Ascending aorta (tissue), 2 donors: Measurements from ENCODE around the gene AKAP13. TPM values are rescaled to one million over a fixed set of nuclear protein-coding genes. Genes with fewer than 3 reads are reported as not detected.
A peak's percentile ranks its signal among the peaks of the same experiment; 100 is the strongest.

Source experiments
- DNase-seq, 2 donors: peaks; one replicate each; pipeline ENCODE4 v3.0.0-alpha.2; 2019; ENCODE audit warnings: low spot score in 2 of 2
- H3K27ac ChIP-seq, 2 donors: fragments of 200-600 bp; sonication (generic); one replicate each; pipeline ENCODE4 v1.5.1; 2016 to 2017; ENCODE audit warnings: mild to moderate bottlenecking in 1 of 2
- H3K27me3 ChIP-seq: fragments of 200-600 bp; sonication (generic); one replicate; pipeline ENCODE4 v1.5.1; 2017
- H3K36me3 ChIP-seq, 2 donors: fragments of 200-600 bp; sonication (generic); one replicate each; pipeline ENCODE4 v1.5.1; 2016
- H3K4me1 ChIP-seq, 2 donors: fragments of 200-600 bp; sonication (generic); one replicate each; pipeline ENCODE4 v1.5.1; 2016 to 2017; ENCODE audit warnings: mild to moderate bottlenecking in 1 of 2
- H3K4me3 ChIP-seq, 2 donors: fragments of 200-600 bp; sonication (generic); one replicate each; pipeline ENCODE4 v1.5.1; 2016 to 2017; ENCODE audit warnings: mild to moderate bottlenecking in 1 of 2
- H3K9me3 ChIP-seq, 2 donors: fragments of 200-600 bp; sonication (generic); one replicate each; pipeline ENCODE4 v1.5.1; 2016
- CTCF ChIP-seq, 3 experiments: fragments of 200-600 bp in 2 of 3; fragments of 450-650 bp in 1 of 3; sonication (generic) in 2 of 3; IDR thresholded peaks; one replicate each; pipeline ENCODE4 v1.5.1; 2016 to 2019; ENCODE audit warnings: antibody characterized with exemption in 3 of 3, mild to moderate bottlenecking in 1 of 3, moderate library complexity in 1 of 3
- intact Hi-C: fragments of 100-400 bp; cut with DNase I; formaldehyde crosslinking; loops from one replicate; pipeline ENCODE4 v1.15.1; 2023
- total RNA-seq: library from RNA; depleted of rRNA; stranded (reverse); fragments of >200 nt; gene quantifications from one replicate; pipeline ENCODE4 v1.1.0, GENCODE V29; 2016

Gene AKAP13
- total RNA-seq, 1 donor from 2014 or later = 74.3 TPM

- no peak for DNase-seq
- intact Hi-C loops = loop anchor here (1.0 kb wide), 1 partner anchor 22 kb away; no protein-coding TSS in a partner anchor
- H3K4me3 ChIP-seq = peak overlapping the region; percentile 31 to 54
- no peaks in the 10 kb centered on the region for H3K9me3 ChIP-seq
- H3K4me1 ChIP-seq = peaks cover 0 to 44% of the 10 kb centered on the region in 2 donors
- no peak for TF ChIP-seq CTCF (IDR thresholded peaks at IDR 0.05)
- H3K27ac ChIP-seq = peak overlapping the region; percentile 88 to 90
- no peaks in the 10 kb centered on the region for H3K27me3 ChIP-seq
- peaks cover 21 to 27% of the 10 kb centered on the region in 2 donors for H3K36me3 ChIP-seq
Observed at GRCh38 chr15:85642065-85642692, 261.8 kb downstream of the AKAP13 start.

GRCh38 chr15:85642693-85643066, 262.3 kb downstream of the AKAP13 start:
- TF ChIP-seq CTCF (IDR thresholded peaks at IDR 0.05) = peak in 1 of 3 experiments; percentile 8
- Histone ChIP-seq H3K4me3 (peak overlapping the region; percentile 31 to 54), H3K4me1 (peaks cover 0 to 44% of the 10 kb centered on the region in 2 donors), H3K9me3 (no peaks in the 10 kb centered on the region), H3K36me3 (peaks cover 26 to 32% of the 10 kb centered on the region in 2 donors), H3K27me3 (no peaks in the 10 kb centered on the region), H3K27ac (peak overlapping the region; percentile 88 to 90)
- intact Hi-C loops = loop anchor here (1.0 kb wide), 1 partner anchor 22 kb away; no protein-coding TSS in a partner anchor
- peak in 1 of 2 donors; percentile 84 for DNase-seq

GRCh38 chr15:85646538-85647091, 266.2 kb downstream of the AKAP13 start:
- peaks cover 21 to 24% of the 10 kb centered on the region in 2 donors for H3K36me3 ChIP-seq
- intact Hi-C loops = no loop called here
- no peaks in the 10 kb centered on the region for H3K9me3 ChIP-seq
- H3K27ac ChIP-seq = peak overlapping the region; percentile 9 to 90
- no peaks in the 10 kb centered on the region for H3K27me3 ChIP-seq
- no peak overlapping the region for H3K4me3 ChIP-seq
- no peak for DNase-seq
- TF ChIP-seq CTCF (IDR thresholded peaks at IDR 0.05) = no peak
- H3K4me1 ChIP-seq = peaks cover 0 to 51% of the 10 kb centered on the region in 2 donors

- Histone ChIP-seq H3K4me3 (no peak overlapping the region), H3K27me3 (no peaks in the 10 kb centered on the region), H3K27ac (peak overlapping the region; percentile 51 to 75), H3K4me1 (peaks cover 0 to 30% of the 10 kb centered on the region in 2 donors), H3K9me3 (no peaks in the 10 kb centered on the region), H3K36me3 (peaks cover 25 to 26% of the 10 kb centered on the region in 2 donors)
- intact Hi-C loops = loop anchor here (2.0 kb wide), 1 partner anchor 17 kb away; no protein-coding TSS in a partner anchor
- TF ChIP-seq CTCF (IDR thresholded peaks at IDR 0.05) = no peak
- DNase-seq = peak in 1 of 2 donors; percentile 73
Observed at GRCh38 chr15:85649372-85649771, 269.0 kb downstream of the AKAP13 start.

GRCh38 chr15:85651548-85651947, 271.1 kb downstream of the AKAP13 start:
- Histone ChIP-seq H3K9me3 (no peaks in the 10 kb centered on the region), H3K4me1 (peaks cover 0 to 20% of the 10 kb centered on the region in 2 donors), H3K36me3 (peaks cover 38 to 39% of the 10 kb centered on the region in 2 donors), H3K4me3 (no peak overlapping the region), H3K27ac (no peak overlapping the region), H3K27me3 (no peaks in the 10 kb centered on the region)
- TF ChIP-seq CTCF (IDR thresholded peaks at IDR 0.05) = no peak
- intact Hi-C loops = no loop called here
- DNase-seq = no peak
